ENCODE data around the gene GSTA2.
"Not testable (repeated sequence)": the region's sequence is repeated elsewhere in the genome, so short reads cannot be mapped to it uniquely, and the experiment has no call there.

Gene GSTA2

DNA sequence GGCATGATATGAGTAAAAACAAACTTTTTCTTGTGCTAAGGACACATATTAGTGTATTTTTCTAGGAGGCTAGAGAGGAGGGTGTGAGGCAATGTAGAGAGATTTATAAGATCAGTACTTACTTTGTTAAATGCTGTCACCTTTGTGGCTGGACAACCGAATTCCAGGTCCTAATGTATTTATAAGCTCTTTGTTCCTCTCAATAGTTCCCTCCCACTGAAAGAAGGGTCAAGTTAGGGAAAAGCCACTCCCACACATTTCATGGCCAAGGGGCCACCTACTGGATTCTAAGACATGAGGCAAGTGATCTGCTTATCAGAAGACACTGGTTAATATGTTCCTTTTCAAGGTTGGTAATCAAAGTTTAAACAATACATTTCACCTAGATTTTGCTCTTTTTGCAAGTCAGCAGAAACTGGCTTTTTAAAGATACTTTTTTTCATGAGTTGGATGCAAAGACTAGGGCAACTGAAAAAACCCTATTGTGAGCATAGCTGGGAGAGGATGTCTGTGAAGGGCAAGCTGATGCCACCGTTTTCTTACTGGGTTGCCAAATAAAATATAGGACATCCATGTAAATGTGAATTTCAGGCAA is at the start of gene GSTA2:
GSTA2 (minus strand) TSS at position 154 of the 595 bp plus-strand sequence. CDS start 5,528 bp downstream, outside the sequence.
- FAIRE-seq: not testable (repeated sequence)

DNA sequence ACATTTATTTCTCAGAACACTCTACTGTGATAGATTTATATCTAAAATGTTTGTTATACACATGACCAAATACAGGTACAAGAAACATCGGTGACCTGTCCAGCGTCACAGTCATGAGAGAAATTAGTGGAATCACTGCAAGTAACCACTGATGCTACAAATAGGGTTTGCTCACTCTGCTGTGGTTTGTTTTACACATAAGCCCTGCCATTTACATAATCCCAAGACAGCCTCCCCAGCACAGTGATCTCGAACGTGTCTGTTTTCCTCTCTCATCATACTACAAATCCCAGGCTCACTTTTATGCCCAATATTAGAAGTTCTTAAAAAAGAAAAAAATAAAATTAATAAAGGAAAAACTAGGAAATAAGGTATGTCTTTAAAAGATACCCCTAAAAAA is 46.5 kb upstream of the GSTA2 start:
- FAIRE-seq: not testable (repeated sequence)

DNA sequence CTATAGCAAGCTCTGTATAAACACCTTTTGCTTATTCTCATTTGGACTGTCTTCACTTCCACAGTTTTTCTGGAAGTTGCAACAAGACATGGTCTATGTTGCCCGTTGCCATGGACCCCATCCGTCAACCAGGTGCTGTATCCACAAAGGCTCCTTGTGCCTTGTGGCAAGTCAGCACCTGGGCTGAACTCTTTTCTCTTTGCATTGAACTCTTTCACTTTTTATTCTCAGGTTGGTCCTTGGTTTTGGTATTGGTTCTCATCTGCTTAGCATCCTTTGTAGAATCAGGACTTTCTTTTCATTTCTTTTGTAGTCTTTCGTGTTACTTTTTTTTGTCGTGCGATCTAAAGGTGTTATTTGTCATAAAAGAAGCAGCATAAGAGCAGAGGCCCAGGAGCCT is 45.4 kb upstream of the GSTA2 start:
- no peak for FAIRE-seq

DNA sequence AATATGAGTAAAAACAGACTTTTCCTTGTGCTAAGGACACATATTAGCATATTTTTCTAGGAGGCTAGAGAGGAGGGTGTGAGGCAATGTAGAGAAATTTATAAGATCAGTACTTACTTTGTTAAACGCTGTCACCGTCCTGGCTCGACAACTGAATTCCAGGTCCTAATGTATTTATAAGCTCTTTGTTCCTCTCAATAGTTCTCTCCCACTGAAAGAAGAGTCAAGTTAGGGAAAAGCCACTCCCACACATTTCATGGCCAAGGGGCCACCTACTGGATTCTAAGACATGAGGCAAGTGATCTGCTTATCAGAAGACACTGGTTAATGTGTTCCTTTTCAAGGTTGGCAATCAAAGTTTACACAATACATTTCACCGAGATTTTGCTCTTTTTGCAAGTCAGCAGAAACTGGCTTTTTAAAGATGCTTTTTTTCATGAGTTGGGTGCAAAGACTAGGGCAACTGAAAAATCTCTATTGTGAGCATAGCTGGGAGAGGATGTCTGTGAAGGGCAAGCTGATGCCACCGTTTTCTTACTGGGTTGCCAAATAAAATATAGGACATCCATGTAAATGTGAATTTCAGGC is 40.5 kb upstream of the GSTA2 start, which contains the start of gene GSTA1:
GSTA1 (minus strand) TSS at position 149 of the 588 bp plus-strand sequence. CDS start 4,549 bp downstream, outside the sequence.
- not testable (repeated sequence) for FAIRE-seq

DNA sequence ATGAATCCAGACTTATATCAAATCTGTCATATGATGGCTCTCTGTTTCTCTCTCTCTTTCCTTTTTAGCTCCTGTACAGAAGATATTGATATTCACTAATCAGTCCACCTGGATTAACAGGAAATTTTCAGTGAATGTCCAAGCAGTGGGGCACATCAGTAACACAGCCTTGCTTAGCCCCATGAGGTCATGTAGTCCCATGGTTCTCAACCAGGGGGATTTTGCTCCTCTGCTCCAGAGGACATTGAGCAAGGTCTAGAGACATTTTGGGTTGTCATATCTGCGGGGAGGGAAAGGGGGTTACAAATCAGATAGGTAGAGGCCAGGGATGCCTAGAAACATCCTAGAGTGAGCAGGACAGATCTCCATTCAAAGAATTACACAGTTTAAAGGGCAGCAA is 39.5 kb upstream of the GSTA2 start:
- no peak for FAIRE-seq

DNA sequence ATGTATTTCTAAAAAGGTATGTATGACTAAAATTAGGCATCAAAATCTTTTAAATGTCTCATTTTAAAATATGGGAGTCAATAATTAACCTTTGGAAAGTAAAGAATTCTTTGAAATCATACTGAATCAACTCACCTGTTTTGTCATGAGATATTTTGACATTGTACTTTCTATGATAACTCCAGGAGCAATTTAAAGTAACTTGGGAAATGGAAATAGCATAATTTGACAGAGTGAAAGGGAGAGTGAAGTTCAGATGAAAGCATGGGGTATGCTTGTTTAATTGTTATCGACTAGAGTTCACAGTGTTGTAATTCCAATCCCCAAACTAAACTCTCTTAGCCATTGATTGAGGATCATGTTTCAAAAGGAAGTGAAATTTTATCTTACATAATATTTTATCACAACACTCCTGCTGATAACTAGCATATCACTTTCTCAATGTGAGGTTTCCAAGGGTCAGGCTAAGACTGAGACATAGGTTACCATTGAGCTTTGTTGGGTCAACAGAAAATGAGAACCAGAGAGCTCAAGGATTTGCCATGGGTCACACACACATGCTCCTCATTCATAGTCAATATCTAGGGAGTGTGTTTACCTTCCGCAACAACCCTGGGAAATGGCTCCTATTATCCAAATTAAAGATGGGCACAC is 38.0 kb upstream of the GSTA2 start:
- FAIRE-seq: no peak

DNA sequence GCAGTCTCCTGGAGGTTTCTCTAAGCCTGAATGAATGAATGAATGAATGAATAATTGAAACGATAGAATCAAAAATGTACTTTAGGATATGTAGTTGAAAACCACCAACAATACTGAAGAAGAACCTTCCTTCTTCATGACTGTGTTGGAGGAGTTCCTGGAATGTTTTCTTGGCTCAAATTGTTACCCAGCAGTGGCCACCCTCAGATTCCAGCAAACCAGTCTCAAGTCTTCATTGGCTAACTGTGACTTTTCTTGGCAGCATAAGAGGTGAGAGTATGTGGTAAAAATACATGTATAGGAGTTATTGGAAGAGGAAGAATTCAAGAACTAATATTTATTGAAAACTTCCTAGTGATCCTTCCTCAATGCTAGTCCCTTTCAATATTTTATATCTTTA is 36.0 kb upstream of the GSTA2 start:
- not testable (repeated sequence) for FAIRE-seq

DNA sequence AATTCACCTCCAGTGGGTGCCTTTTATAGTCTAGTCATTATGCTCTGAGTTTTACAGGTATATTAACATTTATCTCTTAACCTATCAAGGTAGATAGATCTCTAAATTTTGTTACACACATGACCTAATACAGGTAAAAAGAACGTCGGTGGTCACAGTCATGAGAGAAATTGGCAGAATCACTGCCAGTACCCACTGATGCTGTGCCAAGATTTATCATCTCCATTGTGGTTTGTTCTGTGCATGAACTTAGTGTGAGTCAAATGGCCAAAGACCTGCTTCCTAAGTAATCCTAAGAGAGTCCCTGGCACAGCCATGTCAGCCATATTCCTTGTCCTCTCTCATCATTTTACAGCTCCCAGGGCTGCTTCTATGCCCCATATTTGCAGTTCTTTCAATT is 31.1 kb upstream of the GSTA2 start:
- not testable (repeated sequence) for FAIRE-seq

DNA sequence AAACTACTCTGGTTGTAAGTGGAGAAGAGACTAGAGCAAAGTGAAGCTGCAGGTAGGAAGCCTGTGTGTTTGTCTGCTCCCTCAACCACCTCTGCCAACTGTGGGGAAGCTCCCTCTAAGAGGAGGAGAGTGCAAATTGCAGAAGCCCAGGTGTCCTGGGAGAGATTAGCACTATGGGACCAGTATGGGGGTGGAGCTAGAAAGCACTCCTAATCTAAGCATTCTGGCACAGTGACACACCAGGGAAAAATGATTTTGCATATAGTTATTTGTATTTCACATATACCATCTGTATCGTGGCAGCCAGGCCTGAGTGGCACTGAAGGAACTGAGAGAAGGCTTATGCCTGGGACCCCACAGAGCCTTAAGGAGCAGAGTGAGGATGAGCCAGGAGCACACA is 27.6 kb upstream of the GSTA2 start:
- no peak for FAIRE-seq

DNA sequence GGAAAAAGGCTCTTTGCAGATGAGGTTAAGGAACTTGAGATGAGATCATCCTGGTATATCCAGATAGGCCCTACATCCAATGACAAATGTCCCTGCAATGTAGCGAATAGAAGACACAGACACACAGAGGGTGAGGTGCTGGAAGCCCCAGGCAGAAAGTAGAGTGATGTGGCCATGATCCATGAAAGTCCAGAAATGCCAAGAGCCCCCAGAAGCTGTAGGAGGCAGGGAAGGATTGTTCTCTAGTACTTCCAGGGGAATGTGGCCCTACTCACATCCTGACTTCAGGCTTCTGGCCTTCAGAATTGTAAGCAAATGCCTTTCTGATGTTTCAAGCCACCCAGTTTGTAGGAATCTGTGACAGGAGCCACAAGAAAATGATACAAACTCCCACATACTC is 26.4 kb upstream of the GSTA2 start:
- not testable (repeated sequence) for FAIRE-seq

DNA sequence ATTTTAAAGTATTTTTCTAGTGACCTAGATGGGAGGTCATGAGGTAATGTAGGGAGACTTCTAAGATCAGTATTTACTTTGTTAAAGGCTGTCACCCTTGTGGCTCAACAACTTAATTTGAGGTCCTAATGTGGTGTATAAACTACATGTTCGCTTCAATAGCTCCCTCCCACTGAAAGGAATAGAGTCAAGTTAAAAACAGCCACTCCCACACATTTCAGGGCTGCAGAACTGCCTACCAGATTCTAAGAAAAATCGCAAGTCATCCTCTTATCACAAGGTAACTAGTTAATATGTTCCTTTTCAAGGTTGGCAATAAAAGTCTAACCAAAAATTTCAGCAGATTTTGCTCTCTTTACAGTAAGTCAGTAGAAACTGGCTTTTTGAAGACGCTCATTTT is 25.2 kb upstream of the GSTA2 start:
- no peak for FAIRE-seq

DNA sequence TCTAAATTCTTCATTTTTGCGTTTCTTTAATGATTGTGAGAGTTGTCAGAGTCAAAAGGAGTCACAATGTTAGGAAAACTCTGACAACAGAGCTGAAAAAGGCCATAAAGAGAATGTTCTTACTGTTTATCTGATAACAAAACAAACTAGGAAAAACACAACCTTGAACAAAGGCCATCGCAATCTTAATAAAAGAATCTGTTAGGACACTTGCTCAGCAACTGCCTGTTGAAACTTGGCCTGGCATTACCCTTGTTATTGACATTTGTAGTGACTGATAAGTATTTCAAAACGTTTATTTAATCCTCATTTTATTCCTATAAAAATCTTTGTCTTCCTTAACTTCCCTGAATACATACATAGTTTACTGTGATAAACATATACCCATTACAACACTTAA is 24.6 kb upstream of the GSTA2 start:
- FAIRE-seq: no peak

DNA sequence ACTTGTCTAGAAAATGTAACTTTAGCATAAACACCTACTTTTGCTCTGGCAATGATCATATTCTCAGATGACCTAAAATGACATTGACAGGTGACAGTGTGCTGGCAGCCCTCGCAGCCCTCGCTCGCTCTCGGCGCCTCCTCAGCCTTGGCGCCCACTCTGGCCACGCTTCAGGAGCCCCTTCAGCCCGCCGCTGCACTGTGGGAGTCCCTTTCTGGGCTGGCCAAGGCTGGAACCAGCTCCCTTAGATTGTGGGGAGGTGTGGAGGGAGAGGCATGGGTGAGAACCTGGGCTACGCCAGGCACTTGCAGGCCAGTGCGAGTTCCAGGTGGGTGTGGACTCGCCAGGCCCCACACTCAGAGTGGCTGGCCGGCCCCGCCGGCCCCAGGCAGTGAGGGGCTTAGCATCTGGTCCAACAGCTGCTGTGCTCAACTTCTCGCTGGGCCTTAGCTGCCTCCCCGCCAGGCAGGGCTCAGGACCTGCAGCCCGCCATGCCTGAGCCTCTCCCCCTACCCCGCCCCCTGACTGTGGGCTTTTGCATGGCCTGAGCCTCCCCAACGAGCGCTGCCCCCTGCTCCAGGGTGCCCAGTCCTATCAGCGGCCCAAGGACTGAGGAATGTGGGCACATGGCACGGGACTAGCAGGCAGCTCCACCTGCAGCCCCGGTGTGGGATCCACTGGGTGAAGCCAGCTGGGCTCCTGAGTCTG is 23.1 kb upstream of the GSTA2 start:
- FAIRE-seq: no peak

DNA sequence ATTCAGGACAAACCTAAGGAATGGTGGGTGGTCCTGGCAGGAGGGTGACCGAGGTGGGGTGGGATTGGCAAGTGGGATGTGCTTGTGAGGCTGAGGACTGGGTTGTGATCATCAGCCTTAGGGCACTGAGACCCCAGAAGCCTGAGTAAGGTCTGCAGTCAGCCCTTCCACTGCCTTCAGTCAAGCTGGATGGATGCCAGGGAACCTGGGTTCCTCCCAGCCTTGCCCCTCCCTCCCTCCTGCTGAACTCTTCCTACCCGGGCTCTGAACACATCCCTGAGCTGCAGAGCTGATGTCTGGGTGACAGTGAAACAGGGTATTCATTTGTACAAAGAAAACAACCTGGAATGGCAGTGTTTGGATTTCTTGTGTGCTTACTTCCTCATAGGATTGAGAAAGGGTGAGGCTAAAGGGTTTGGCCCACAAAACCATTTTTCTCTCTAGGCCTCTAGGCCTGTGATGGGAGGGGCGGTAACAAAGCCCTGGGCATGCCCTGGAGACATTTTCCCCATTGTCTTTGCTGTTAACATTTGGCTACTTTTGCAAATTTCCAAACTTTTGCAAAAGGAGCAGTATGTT is 19.5 kb upstream of the GSTA2 start:
- not testable (repeated sequence) for FAIRE-seq

DNA sequence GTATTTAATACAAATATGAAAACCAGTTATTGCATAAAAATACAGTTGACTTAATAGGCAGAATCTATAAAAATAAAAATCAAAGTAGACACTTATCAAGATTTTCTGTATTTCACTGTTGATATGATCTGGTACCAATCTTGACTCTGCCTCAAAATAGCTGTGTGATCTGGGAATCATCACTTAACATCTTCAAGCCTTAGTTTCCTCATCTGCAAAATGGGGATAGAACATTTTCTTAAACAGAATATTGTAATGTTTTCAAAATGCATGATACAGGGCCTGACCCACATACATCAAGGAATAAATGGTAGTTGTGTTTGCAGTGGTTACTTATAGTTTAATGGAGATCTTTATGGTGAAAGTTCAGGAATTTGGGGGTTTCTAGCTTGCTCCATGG is 18.9 kb upstream of the GSTA2 start:
- not testable (repeated sequence) for FAIRE-seq

DNA sequence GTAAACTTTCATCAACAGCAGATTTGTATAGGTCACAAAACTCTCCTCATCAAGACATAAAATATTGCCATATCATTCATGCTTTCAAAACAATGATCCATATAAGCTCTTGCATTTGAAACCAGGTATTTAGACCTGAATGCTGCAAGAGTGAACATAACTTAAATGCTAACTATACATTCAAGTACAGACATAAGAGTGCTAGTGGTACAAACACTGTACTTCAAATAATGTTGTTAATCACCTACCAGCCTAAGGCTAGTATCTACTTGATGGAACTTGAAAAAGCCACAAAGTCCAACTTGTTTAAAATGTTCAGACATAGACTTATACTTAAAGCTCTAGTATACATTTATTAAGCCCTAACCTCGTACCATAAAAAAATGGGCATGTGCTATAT is 16.0 kb upstream of the GSTA2 start:
- no peak for FAIRE-seq

DNA sequence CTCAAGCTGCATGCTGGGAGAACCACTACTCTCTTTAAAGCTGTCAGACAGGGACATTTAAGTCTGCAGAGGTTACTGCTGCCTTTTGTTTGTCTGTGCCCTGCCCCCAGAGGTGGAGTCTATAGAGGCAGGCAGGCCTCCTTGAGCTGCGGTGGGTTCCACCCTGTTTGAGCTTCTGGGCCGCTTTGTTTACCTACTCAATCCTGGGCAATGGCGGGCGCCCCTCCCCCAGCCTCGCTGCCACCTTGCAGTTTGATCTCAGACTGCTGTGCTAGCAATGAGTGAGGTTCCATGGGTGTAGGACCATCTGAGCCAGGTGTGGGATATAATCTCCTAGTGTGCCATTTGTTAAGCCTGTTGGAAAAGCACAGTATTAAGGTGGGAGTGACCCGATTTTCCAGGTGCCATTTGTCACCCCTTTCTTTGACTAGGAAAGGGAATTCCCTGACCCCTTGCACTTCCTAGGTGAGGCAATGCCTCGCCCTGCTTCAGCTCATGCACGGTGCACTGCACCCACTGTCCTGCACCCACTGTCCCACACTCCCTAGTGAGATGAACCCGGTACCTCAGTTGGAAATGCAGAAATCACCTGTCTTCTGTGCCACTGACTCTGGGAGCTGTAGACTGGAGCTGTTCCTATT is 13.6 kb upstream of the GSTA2 start:
- not testable (repeated sequence) for FAIRE-seq

DNA sequence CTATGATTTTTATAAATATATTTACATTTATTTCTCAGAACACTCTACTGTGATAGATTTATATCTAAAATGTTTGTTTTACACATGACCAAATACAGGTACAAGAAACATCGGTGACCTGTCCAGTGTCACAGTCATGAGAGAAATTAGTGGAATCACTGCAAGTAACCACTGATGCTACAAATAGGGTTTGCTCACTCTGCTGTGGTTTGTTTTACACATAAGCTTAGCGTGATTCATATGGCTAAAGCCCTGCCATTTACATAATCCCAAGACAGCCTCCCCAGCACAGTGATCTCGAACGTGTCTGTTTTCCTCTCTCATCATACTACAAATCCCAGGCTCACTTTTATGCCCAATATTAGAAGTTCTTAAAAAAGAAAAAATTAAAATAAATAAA is 6.1 kb upstream of the GSTA2 start:
- not testable (repeated sequence) for FAIRE-seq

DNA sequence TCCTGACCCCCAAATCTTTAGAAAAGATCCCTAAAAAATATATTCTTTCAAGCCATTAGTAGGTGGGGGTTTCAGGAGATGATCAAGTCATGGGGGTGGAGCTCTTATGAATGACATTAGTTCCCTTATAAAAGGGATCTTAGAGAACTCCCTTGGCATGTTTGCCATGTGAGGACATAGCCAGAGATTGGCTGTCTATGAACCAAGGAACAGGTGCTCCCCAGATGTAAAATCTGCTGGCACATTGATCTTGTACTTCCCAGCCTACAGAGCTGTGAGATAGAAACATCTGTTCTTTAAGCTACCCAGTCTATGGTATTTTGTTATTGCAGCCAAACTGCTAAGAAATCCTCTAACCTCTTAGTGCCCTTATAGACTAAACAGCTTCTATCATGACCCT is 4.4 kb upstream of the GSTA2 start:
- not testable (repeated sequence) for FAIRE-seq

DNA sequence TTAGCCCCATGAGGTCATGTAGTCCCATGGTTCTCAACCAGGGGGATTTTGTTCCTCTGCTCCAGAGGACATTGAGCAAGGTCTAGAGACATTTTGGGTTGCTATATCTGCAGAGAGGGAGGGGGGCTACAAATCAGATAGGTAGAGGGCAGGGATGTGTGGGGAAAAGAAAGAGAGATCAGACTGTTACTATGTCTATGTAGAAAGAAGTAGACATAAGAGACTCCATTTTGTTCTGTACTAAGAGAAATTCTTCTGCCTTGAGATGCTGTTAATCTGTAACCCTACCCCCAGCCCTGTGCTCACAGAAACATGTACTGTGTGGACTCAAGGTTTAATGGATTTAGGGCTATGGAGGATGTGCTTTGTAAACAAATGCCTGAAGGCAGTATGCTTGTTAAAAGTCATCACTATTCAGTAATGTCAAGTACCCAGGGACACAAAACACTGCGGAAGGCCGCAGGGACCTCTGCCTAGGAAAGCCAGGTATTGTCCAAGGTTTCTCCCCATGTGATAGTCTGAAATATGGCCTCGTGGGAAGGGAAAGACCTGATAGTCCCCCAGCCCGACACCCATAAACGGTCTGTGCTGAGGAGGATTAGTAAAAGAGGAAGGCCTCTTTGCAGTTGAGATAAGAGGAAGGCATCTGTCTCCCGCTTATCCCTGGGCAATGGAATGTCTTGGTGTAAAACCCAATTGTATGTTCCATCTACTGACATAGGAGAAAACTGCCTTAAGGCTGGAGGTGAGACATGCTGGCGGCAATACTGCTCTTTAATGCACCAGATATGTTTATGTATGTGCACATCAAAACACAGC is 1.4 kb downstream of the GSTA2 start:
- not testable (repeated sequence) for FAIRE-seq

DNA sequence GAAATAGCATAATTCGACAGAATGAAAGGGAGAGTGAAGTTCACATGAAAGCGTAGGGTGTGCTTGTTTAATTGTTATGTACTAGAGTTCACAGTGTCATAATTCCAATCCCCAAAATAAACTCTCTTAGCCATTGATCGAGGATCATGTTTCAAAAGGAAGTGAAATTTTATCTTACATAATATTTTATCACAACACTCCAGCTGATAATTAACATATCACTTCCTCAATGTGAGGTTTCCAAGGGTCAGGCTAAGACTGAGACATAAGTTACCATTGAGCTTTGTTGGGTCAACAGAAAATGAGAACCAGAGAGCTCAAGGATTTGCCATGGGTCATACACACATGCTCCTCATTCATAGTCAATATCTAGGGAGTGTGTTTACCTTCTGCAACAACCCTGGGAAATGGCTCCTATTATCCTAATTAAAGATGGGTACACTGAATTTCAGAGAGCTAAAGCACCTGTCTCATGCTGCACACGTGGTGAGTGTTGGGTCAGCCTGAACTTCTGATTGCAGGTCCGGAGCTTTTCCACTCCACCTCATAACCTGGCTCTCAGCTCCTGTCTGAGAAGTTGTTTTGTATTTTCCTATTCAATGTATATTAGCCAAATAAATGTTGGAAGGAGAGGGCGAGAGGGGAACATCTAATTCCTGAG is 3.0 kb downstream of the GSTA2 start:
- no peak for FAIRE-seq
